ENCODE data around the gene KRT2. TPM values are rescaled to one million over a fixed set of nuclear protein-coding genes. Genes with fewer than 3 reads are reported as not detected.

The KRT2 gene
- total and polyA plus RNA-seq, 2 of the 8 experiments (the other 6 are each of a cell fraction or from before 2014, with no cell fraction given) = not detected

DNA sequence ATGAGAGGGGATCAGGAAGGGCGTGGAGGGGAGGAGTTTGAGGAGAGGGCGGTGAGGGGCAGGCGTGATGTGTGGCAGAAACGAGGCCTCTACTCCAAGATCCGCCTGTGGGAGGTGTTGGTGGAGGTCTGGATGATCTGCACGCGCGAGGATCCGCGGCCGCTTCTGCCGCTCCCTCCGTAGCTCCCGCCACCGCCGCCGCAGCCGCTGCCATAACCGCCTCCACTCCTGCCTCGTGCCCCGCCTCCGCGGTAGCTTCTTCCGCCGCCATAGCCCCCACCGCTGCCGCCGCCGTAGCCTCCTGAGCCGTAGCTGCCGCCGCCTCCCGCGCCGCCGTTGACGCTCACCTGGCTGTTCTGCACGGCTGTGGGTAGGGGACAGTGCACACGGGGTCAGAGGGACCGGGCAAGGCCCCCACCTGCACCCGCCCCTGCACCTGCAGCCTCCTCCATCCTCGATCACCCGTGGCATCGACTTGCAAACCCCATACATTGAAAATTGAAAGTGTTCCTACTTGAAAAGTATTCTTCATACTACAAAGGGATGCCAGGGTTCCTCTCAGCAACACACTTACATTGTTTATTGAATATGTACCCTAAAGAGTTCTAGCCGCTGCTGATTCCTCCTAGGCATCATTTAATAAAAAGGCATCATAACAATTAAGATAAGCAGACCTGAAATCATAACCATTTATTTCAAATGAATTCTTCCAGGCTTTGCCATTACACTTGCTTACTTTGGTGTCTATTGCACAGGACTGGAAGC is 39.2 kb upstream of the KRT2 start:
- Histone ChIP-seq H3K56ac (replicated peaks; ENCODE audit: insufficient read length, low read depth, low read length) (no peak overlapping the region), H2AFZ (ENCODE audit: low read length) (peak overlapping the region; percentile 95), H3K4me2 (ENCODE audit: insufficient read depth in 1 of 2, low read depth in 2 of 2, low read length in 2 of 2) (peak overlapping the region; percentile 75 to 79), H2BK15ac (ENCODE audit: low read length) (no peak overlapping the region), H4K20me1 (replicated peaks in 1 of 2; ENCODE audit: control insufficient read depth in 1 of 2, insufficient read depth in 2 of 2, low read length in 2 of 2) (peaks cover 0 to 2% of the 10 kb centered on the region in 2 experiments), H3K4me3 (ENCODE audit: extremely low read depth in 1 of 4, insufficient read depth in 2 of 4, low read depth in 3 of 4, low read length in 4 of 4) (peak overlapping the region; percentile 31 to 58 (median 36)), H3K79me1 (ENCODE audit: low read depth, low read length) (no peaks in the 10 kb centered on the region; the same call in 1 of the 2 replicates), H3K9me3 (ENCODE audit: insufficient read depth in 2 of 2, low read depth in 1 of 2, low read length in 1 of 2) (no peaks in the 10 kb centered on the region), H3K18ac (ENCODE audit: extremely low read depth, low read length) (0 out of 2 replicates have a peak overlapping the region, but pooled peaks have one; percentile 1), H3K4me1 (replicated peaks in 1 of 4; ENCODE audit: control insufficient read depth in 3 of 4, insufficient read depth in 4 of 4, low read length in 3 of 4) (peaks cover 0 to 9% (median 3%) of the 10 kb centered on the region in 4 experiments; a peak in 2 of 7 replicates), H3K27me3 (replicated peaks in 1 of 4; ENCODE audit: control insufficient read depth in 3 of 4, extremely low read depth in 1 of 4, insufficient read depth in 3 of 4, low read length in 3 of 4) (peaks cover 0 to 30% (median 16%) of the 10 kb centered on the region in 4 experiments; a peak in 6 of 7 replicates), H3K36me3 (ENCODE audit: control insufficient read depth in 2 of 4, insufficient read depth in 4 of 4, low read length in 3 of 4) (no peaks in the 10 kb centered on the region), H3K23me2 (ENCODE audit: low read depth, low read length) (peaks cover 6% of the 10 kb centered on the region; the same call in 1 of the 2 replicates), H2BK12ac (ENCODE audit: low read depth, low read length) (0 out of 2 replicates have a peak overlapping the region, but pooled peaks have one; percentile 64), H4K5ac (ENCODE audit: insufficient read length, low read depth, low read length) (no peak overlapping the region), H2BK5ac (ENCODE audit: low read depth, low read length) (0 out of 2 replicates have a peak overlapping the region, but pooled peaks have one; percentile 45), H3K14ac (ENCODE audit: insufficient read length) (no peak overlapping the region), H3K79me2 (ENCODE audit: control insufficient read depth in 1 of 2, insufficient read depth in 2 of 2, low read length in 2 of 2) (no peaks in the 10 kb centered on the region), H2BK120ac (replicated peaks; ENCODE audit: low read depth, low read length) (no peak overlapping the region), H3K4ac (replicated peaks; ENCODE audit: insufficient read length, low read depth, low read length) (no peak overlapping the region), H2BK20ac (ENCODE audit: low read length) (no peak overlapping the region), H2AK5ac (ENCODE audit: low read depth, low read length) (no peak overlapping the region), H3K23ac (ENCODE audit: insufficient read length) (no peak overlapping the region), H3K27ac (ENCODE audit: low read depth, low read length) (no peak overlapping the region), H3K9ac (replicated peaks in 1 of 4; ENCODE audit: extremely low read depth in 1 of 4, low read depth in 3 of 4, low read length in 3 of 4) (peak overlapping the region in 2 of 4 experiments; percentile 29 to 67; a peak in 2 of 7 replicates), H4K8ac (ENCODE audit: extremely low read depth, insufficient read depth, low read length) (peak overlapping the region; percentile 39; the same call in 1 of the 2 replicates), H4K91ac (replicated peaks; ENCODE audit: insufficient read length, low read length) (peak overlapping the region; percentile 49)
- TF ChIP-seq, protein P1, sequence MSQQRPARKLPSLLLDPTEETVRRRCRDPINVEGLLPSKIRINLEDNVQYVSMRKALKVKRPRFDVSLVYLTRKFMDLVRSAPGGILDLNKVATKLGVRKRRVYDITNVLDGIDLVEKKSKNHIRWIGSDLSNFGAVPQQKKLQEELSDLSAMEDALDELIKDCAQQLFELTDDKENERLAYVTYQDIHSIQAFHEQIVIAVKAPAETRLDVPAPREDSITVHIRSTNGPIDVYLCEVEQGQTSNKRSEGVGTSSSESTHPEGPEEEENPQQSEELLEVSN (IDR thresholded peaks at IDR 0.05) = peak; percentile 91
- TF ChIP-seq, protein P2, sequence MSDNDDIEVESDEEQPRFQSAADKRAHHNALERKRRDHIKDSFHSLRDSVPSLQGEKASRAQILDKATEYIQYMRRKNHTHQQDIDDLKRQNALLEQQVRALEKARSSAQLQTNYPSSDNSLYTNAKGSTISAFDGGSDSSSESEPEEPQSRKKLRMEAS (IDR thresholded peaks at IDR 0.05) = peak; percentile 83
- TF ChIP-seq CHD1 (IDR thresholded peaks at IDR 0.05; ENCODE audit: low read depth, low read length) (no peak), BCL11A (IDR thresholded peaks at IDR 0.05; ENCODE audit: low read depth in 2 of 2, low read length in 2 of 2) (no peak), YY1 (IDR thresholded peaks at IDR 0.05; ENCODE audit: low read depth, low read length) (peak; percentile 64; the same call in 1 of the 2 replicates), JUND (IDR thresholded peaks at IDR 0.05; ENCODE audit: low read length) (no peak), TCF12 (IDR thresholded peaks at IDR 0.05; ENCODE audit: low read depth, low read length) (no peak), KDM4A (IDR thresholded peaks at IDR 0.05; ENCODE audit: low read depth, low read length, severe bottlenecking) (peak; percentile 80)
- ChIA-PET CTCF (ENCODE audit: partially characterized antibody) (interaction anchor here (0.7 to 3.8 kb wide), 26 partner anchors 11 to 296 kb away, joined by 3 to 39 read pairs (median 4); partner anchors contain the start of gene KRT1), POLR2A (ENCODE audit: partially characterized antibody) (interaction anchor here (0.9 to 1.0 kb wide), 2 partner anchors 42 to 315 kb away, joined by 3 to 4 read pairs; partner anchors contain the start of gene EIF4B)
- 11% methylated on average over 40 of the region's 45 CpGs; no CpG with 5 or more reads in 1 of the 2 experiments for WGBS, 2 experiments (ENCODE audit: extremely low coverage in 1 of 2, insufficient coverage in 1 of 2, insufficient read length in 1 of 2, insufficient replicate concordance in 2 of 2, low coverage in 1 of 2, low lambda C conversion rate in 2 of 2, missing lambda C conversion rate in 1 of 2)
- peak in 1 of 2 experiments; percentile 68 for DNase-seq (ENCODE audit: low read depth in 1 of 2, low spot score in 2 of 2)
- no peak for FAIRE-seq
